HG03196 (cell line): ENCODE measurements around the gene STARD13.

Experiments
- ATAC-seq: cut with Tn5 transposase; IDR thresholded peaks from one replicate; pipeline ENCODE4 v1.9.1; 2021; ENCODE audit not compliant: unreplicated experiment

Gene STARD13

DNA sequence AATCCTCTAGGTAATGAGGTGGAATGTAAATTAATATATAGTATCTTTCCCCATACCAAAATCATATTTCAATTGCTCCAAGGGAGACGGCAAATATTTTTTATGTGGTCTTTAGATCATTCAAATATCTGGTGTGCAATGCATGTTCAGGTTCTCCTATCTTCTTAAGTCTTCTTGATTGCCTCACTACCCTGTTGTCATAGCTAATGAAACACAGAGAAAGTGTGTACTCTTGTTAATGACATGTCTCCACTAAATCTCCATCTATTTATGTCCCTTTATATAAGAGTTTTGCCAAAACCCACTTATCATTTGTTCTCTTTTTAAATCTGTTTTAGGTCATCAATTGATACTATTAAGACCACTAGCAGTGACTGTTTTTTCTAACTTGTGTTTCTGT lies 6.6 kb downstream of the STARD13 start:
- ATAC-seq: no peak

DNA sequence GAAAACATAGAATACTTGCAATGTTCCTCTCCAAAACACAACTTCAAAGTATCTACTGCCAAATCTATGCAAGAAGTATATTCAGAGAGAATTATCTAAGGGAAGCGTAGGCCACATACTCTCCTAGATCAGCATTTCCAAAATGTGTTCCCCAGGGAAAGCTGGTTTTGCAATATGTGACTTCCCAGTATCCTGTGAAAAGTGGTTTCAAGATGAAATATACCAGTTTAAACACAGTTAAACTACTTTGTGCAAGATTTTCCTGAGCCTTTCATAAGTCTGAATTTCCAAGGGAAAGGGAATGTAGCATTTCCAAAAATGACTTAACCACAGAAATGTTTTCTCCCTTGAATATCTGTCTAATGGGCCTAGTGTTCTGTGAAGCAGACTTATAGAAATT lies 7.6 kb downstream of the STARD13 start:
- ATAC-seq: no peak

DNA sequence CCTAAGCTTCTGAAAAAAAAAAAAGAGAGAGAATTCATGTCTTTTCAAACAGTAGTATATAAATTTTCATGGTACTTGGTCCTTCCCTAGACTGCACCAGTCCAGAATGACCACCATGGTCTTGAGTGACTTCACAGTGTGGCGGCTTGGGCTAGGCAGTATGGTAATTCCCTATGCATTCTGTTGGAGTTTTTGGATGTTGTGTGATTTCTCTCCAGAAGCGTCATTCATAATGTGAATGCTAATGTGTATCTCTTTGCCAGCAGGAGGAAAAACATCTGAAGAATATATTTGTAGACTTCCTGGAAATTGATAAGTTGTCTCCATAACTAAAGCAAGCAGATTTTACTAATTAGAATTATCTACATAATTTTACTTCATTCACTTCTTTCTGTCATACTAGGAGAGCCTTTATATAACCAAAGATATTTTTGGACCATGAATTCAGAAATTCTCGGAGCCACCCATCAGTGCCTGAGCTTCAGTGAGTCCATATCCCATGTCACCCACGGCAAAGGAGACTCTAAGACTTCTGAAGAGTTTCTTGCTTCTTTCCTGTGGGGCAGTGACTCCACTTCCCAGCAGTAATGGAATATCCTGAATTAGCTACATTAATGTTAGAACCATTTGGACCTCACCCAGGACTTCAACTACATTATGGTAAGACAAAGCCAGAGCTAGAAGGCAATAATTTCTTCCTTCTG lies 8.4 kb downstream of the STARD13 start:
- no peak for ATAC-seq

DNA sequence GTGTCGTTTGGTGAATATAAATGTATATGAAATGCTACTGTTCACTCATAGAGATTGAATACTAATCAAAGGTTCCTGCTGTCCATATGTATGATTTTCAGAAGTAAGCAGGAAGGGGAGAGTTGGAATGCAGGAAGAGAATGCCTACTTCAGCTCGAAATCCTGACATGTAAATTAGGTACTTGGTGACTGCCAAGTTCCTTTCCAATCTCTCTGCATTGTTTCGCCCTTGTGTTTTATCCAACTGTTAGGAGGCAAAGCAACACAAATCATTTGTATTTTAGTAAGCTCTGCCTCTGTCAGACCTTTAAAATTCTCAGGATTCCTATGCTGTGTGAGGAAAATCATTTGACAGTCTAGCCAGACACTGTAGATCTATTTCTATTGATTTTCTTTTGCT lies 9.0 kb downstream of the STARD13 start:
- no peak for ATAC-seq

DNA sequence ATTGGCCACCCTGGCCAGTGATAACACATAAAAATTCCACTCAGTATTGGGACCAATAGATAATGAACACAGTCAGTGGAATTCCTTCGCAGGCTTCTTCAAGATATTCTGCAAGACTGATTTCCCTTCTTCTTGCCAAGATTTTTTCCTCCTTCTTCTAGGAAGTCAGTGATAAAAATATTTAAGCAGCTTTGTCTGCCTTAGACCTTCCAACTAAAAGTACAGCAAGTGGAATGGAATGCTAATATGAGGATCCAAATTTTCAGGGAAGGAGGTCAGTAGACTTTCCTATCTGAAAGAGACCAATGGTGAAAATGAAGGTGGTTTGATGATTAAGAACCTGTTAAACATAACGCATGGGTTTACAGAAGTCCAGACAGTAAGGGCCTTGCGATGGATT lies 9.6 kb downstream of the STARD13 start:
- ATAC-seq: no peak

DNA sequence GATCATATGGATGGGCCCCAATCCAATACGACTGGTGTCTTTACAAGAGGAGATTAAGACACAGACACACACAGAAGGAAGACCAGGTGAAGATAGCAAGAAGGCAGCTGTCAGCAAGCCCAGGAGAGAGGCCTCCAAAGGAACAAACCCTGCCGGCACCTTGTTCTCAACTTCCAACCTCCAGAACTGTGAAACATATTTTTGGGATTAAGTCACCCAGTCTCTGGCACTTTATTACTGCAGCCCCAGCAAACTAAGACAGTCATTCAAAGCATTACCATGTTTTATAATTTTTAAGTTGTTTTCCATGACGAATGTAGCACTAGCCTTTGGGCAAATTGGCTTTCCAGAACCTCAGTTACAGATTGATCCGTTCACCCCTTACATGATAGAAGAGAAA lies 11.3 kb downstream of the STARD13 start:
- no peak for ATAC-seq

DNA sequence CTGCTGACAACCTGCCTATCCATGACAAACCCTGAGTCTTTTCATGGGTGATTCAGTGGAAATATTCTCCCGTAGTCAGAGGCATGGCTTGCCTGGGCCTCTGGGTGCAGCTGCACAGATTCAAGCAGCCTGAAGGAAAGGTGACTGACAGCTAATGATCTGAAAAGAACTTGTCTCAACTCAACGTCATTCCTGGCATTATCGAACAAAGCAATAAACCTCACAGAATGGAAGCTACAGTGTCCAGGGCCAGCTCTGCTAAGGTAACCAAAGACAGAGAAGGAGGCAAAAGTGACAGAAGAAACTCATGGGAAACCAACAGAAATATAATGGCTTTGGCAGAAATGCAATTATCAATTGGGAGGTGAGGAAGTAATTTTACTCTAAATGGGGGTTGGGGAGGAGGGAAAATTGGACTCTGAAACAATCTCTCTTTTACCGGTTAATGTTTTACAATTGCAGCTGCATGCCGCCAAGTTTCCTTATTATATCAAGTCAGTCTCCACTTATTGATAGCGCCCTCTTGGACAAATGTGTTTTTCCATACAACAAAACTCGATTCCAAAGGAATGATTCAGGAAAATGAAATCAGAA lies 12.9 kb downstream of the STARD13 start:
- no peak for ATAC-seq

DNA sequence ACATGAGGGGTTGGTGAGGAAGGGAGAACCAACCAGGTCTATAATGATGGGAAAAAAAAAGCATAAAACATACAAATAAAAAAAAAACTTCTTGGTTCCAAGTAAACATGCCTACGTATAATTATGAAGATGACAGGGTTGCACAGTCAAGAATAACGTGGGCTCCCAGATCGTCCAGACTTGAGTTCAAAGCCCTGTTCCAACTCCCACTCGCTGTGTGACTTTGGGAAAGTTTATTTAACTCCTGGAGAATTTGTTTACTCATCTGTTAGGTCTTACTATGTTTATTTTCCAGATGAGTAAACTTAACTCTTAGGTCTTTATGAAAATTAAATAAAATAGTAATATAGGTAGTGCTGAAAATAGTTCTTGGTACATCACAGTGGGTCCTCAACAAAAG lies 13.8 kb downstream of the STARD13 start:
- ATAC-seq: no peak

DNA sequence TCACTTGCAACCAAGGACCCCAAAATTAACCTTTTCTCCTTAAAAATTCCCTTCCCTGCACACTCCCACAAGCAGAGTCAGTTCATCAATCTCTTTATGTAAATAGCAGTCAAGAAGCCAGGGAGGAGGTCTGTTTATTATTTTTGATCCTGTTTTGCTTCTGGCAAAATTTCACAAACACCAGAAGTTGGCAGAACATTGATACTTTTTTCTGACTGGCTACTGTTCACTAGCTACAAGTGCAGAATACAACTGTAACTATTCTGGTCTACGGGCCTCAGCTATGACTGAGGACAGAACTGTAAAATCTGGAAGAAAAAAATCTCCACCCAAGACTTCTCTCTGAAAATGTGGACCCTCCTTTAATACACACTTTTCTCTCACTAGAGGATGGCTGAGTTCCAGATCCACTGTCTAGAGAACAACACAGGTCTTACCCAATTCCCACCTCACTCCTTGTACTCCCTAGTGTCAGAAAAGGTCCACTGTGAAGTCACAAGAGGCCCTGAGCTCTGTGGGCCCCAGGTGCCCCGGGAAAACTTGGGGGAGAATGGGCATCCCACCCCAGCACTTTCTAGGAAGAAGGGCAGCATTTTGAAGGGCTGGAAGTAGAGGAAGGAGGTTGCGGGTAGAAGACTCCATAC lies 14.5 kb downstream of the STARD13 start:
- ATAC-seq: no peak

DNA sequence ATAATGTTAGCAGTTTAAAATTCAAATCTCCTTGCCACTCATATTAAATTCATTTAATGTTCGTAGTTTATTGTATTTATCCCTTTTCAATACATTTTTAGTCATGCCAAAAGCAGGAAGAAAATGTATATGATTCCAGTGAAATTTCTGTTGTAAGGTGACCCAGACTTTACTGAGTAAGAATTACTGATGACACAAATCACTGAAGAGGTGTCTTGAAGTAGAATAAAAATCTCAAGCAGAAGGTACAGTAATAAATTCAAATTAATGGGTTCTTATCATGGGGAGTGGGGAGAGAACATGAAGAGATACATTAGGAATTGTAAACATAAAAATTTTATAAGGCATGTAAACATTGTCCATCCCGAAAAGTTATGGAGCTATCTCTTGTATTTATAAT lies 19.9 kb downstream of the STARD13 start:
- ATAC-seq: no peak

- ATAC-seq: no peak
Measured at GRCh38 chr13:33265133-33265532, 20.4 kb downstream of the STARD13 start.

DNA sequence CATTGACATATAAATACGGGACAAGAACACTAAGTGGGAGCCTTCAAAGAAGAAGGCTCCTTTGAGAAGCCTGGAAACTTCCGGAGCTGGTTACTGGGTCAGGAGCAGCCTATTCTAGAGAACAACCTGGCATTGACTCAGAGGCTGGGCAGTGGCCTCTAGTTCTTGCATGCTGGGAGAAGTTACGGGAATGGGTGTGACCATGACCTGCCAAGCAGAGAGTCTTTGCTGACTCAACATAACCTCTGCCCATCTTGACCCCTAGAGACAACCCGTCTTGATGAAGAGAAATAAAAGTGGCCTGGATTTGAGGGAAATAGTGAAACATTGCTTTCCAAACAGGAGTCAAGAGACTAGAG lies 21.0 kb downstream of the STARD13 start:
- ATAC-seq: no peak

- ATAC-seq: no peak
Measured at GRCh38 chr13:33263976-33264619, 21.5 kb downstream of the STARD13 start.

GRCh38 chr13:33263484-33263883 lies 22.1 kb downstream of the STARD13 start:
- ATAC-seq: no peak

- no peak for ATAC-seq
Measured at GRCh38 chr13:33262997-33263396, 22.6 kb downstream of the STARD13 start.

- no peak for ATAC-seq
Measured at GRCh38 chr13:33262594-33262993, 23.0 kb downstream of the STARD13 start.

- no peak for ATAC-seq
Measured at GRCh38 chr13:33262062-33262487, 23.5 kb downstream of the STARD13 start.

DNA sequence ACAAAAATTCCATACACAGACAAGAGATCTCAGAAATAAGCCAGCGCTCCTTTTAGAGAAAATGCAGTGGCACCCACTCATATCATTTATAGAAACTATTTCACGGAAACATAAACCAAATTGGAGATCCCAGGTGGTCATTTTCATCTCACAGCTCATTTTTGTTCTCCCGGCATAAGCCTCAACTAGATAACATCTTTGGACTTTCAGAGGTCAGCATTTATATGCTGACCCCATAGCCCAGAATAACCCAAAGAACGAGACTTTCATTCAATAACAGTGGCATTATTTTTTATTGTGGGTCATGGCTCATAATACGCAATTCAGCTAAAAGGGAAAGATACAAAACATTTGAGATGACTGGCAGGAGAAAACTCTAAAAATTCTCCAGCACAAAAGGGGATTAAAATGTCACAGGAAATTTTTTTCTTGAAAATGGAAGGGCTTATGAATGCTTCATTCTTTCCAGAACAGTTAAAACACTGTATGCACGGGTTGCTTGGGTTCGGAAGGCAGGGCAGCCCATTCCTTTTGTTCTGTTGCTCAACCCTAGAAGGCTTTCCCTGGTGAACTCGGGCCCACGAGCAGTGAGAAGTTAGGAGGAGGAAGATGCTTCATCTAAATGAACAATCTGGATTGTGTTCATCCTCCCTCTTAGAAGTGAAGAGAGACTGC lies 24.0 kb downstream of the STARD13 start:
- ATAC-seq: no peak

GRCh38 chr13:33260168-33261098 lies 25.1 kb downstream of the STARD13 start:
- no peak for ATAC-seq

DNA sequence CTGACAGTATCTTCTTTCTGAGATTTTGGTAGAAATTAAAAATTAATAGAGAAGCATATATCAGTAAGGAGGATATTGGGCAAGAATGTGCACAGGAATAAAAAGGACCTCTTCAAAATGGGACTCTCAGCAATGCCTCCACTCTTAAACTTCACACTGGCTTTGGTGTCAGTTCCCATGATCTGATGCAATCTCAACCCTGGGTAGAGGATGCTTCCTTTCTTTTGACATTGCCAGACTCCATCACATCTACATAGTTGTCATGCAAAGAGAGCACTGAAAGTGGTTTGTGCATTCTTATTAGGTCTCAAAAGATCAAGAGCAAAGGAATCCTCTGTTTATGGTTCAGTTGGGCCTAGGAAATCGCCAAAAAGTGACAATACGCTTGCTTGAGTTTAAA lies 26.3 kb downstream of the STARD13 start:
- ATAC-seq: no peak
